SU-DHL-6 (cell line): Measurements from ENCODE around the gene ELAVL1.

ENCODE experiments used
- H2AFZ ChIP-seq: fragments of 200-600 bp; sonication (generic); 2 replicates; pipeline ENCODE4 v1.6.1; 2014; ENCODE audit warnings: low read depth, mild to moderate bottlenecking, moderate library complexity, mixed read lengths, antibody characterized with exemption, low read length; ENCODE audit not compliant: severe bottlenecking
- H3F3A ChIP-seq: fragments of 200-600 bp; shearing (Covaris generic); 2 replicates; pipeline ENCODE4 v1.6.0; 2016; ENCODE audit warnings: antibody characterized with exemption, mild to moderate bottlenecking; ENCODE audit not compliant: insufficient read depth
- H3K27ac ChIP-seq: fragments of 200-600 bp; sonication (generic); 2 replicates; pipeline ENCODE4 v1.5.1; 2016; ENCODE audit warnings: low read depth, mild to moderate bottlenecking, low read length, moderate library complexity, mixed read lengths
- H3K27me3 ChIP-seq: fragments of 200-600 bp; sonication (generic), shearing (Covaris generic); 2 replicates; pipeline ENCODE4 v1.6.0; 2014; ENCODE audit warnings: mild to moderate bottlenecking, low read length
- H3K36me3 ChIP-seq: fragments of 200-600 bp; sonication (generic); 2 replicates; pipeline ENCODE4 v1.6.1; 2014; ENCODE audit warnings: mild to moderate bottlenecking, low read length, mixed read lengths
- H3K4me2 ChIP-seq: fragments of 300-600, 200-600 bp; shearing (Covaris generic), sonication (generic); 2 replicates; pipeline ENCODE4 v1.6.0; 2014; ENCODE audit warnings: low read length, low read depth, mild to moderate bottlenecking; ENCODE audit not compliant: poor library complexity, severe bottlenecking
- H3K4me3 ChIP-seq: fragments of 200-600 bp; sonication (generic); 2 replicates; pipeline ENCODE4 v1.5.1; 2014; ENCODE audit warnings: antibody characterized with exemption, low read length, mild to moderate bottlenecking, mixed read lengths; ENCODE audit not compliant: insufficient read depth, poor library complexity, severe bottlenecking
- H3K79me2 ChIP-seq: fragments of 200-600 bp; sonication (generic); 2 replicates; pipeline ENCODE4 v1.6.1; 2014; ENCODE audit warnings: mild to moderate bottlenecking, low read length, moderate library complexity; ENCODE audit not compliant: insufficient read depth
- H3K9ac ChIP-seq: fragments of 200-600 bp; sonication (generic); 2 replicates; pipeline ENCODE4 v1.7.0; 2014; ENCODE audit warnings: mild to moderate bottlenecking, low read length
- H3K9me2 ChIP-seq: fragments of 200-600 bp; sonication (generic); replicated peaks from 2 replicates; pipeline ENCODE4 v1.6.1; 2014; ENCODE audit warnings: low read length; ENCODE audit not compliant: insufficient read depth
- H3K9me3 ChIP-seq: fragments of 200-600 bp; sonication (generic); 2 replicates; pipeline ENCODE4 v1.6.1; 2014; ENCODE audit warnings: low read length, mixed read lengths; ENCODE audit not compliant: insufficient read depth
- H4K20me1 ChIP-seq: fragments of 200-600 bp; sonication (generic); 2 replicates; pipeline ENCODE4 v1.6.1; 2014; ENCODE audit warnings: low read depth, mild to moderate bottlenecking, antibody characterized with exemption, low read length, moderate library complexity, mixed read lengths
- CTCF ChIP-seq: fragments of 200-600 bp; sonication (generic); IDR thresholded peaks from one replicate; pipeline ENCODE4 v1.5.1; 2017; ENCODE audit warnings: antibody characterized with exemption, mild to moderate bottlenecking, low read length, moderate library complexity; ENCODE audit not compliant: insufficient read depth, poor library complexity, severe bottlenecking
- EZH2phosphoT487 ChIP-seq: fragments of 200-600 bp; sonication (generic), shearing (Covaris generic); conservative IDR thresholded peaks from 2 replicates; pipeline ENCODE4 v1.6.1; 2018; ENCODE audit warnings: mild to moderate bottlenecking, antibody characterized with exemption, low read length, moderate library complexity, mixed read lengths

ELAVL1 gene

DNA sequence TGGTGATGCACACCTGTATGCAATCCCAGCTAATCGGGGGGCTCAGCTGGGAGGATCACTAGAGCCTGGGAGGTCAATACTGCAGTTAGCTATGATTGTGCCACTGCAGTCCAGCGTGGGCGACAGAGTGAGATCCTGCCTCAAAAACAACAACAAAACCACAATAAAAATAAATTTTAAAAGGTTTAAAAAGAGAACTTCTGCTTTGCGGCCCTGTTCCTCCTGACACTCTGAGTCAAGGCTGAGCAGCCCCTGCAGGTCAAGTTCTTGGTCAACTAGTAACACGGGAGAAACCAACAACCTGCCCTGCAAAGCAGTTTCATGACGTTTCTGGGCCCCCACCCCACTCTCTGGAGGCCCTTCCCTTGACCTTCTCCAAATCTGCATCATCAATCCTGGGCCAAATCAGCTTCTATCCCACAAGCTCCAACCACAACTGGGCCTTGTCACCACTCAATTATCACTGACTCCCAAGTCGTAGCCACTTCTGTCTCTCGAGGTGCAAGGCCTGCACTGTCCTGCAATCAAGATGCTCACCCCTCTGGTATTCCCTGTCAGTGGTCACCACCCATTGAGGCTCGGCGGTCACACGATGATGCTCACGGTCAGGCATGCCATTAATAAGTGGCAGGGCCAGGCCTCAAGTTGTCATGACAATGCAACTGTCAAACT lies 7.5 kb downstream of the ELAVL1 start:
- Histone ChIP-seq H2AFZ (no peak overlapping the region), H4K20me1 (peaks cover 62% of the 10 kb centered on the region), H3K36me3 (peaks cover 3% of the 10 kb centered on the region; the same call in 1 of the 2 replicates), H3K9ac (no peak overlapping the region), H3K4me2 (no peak overlapping the region), H3K79me2 (peaks cover 100% of the 10 kb centered on the region), H3F3A (0 out of 2 replicates have a peak, but pooled peaks cover 5% of the 10 kb centered on the region), H3K9me3 (no peaks in the 10 kb centered on the region), H3K4me3 (no peak overlapping the region), H3K27me3 (no peaks in the 10 kb centered on the region), H3K9me2 (no peaks in the 10 kb centered on the region), H3K27ac (no peak overlapping the region)
- no peak for TF ChIP-seq CTCF
- TF ChIP-seq EZH2phosphoT487: no peak

DNA sequence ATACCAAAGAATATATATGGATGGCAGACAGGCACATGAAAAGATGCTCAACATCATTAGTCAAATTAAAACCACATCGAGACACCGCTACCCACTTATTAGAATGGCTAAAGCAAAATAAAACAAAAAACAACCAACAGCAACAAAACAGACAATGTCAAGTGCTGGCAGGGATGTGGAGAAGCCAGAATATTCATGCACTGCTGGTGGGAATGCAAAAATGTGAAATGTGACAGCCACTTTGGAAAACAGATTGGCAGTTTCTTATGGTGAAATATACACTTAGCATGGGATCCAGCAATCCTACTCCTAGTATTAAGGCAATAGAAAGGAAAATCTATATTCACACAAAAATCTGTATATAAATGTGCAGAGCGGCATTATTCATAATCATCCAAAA lies 8.6 kb downstream of the ELAVL1 start:
- Histone ChIP-seq H3K9me2 (no peaks in the 10 kb centered on the region), H3K27ac (no peak overlapping the region), H4K20me1 (peaks cover 62% of the 10 kb centered on the region), H3K27me3 (no peaks in the 10 kb centered on the region), H3K4me3 (no peak overlapping the region), H3K4me2 (no peak overlapping the region), H3K36me3 (peaks cover 3% of the 10 kb centered on the region; the same call in 1 of the 2 replicates), H2AFZ (no peak overlapping the region), H3K79me2 (peaks cover 100% of the 10 kb centered on the region), H3F3A (no peaks in the 10 kb centered on the region), H3K9me3 (no peaks in the 10 kb centered on the region), H3K9ac (no peak overlapping the region)
- TF ChIP-seq CTCF: no peak
- no peak for TF ChIP-seq EZH2phosphoT487

- Histone ChIP-seq H3K4me3 (no peak overlapping the region), H3K36me3 (peaks cover 3% of the 10 kb centered on the region; the same call in 1 of the 2 replicates), H3K27me3 (no peaks in the 10 kb centered on the region), H4K20me1 (peaks cover 51% of the 10 kb centered on the region), H3K9me2 (no peaks in the 10 kb centered on the region), H3K79me2 (peaks cover 89% of the 10 kb centered on the region), H3F3A (no peaks in the 10 kb centered on the region), H3K9ac (no peak overlapping the region), H3K4me2 (no peak overlapping the region), H2AFZ (no peak overlapping the region), H3K27ac (no peak overlapping the region), H3K9me3 (no peaks in the 10 kb centered on the region)
- TF ChIP-seq CTCF: no peak
- no peak for TF ChIP-seq EZH2phosphoT487
Measured at GRCh38 chr19:7995810-7996158, 9.7 kb downstream of the ELAVL1 start.
